HepG2 (cell line): Measurements from ENCODE around the gene STIP1. TPM values are rescaled to one million over a fixed set of nuclear protein-coding genes. Genes with fewer than 3 reads are reported as not detected.

Experiments
- ATAC-seq: fragments of 200-7000 bp; cut with Tn5 transposase; 3 replicates; pipeline ENCODE4 v1.9.1; 2020; ENCODE audit warnings: mild to moderate bottlenecking, moderate library complexity
- BruUV-seq: library from RNA; stranded (reverse); fragments of 400-500 nt; replicated peaks from 2 replicates; lab custom pipeline; 2021; lab: Mats Ljungman, UMichigan
- CTCF ChIA-PET: fragments of 300-600 bp; formaldehyde crosslinking; extraction: SDS; loops from one replicate; lab custom pipeline; 2021; ENCODE audit warnings: low total read pairs, inconsistent platforms, low intra/inter-chr PET ratio; lab: Yijun Ruan, JAX
- POLR2A ChIA-PET: fragments of 350-600 bp; sonication (Branson Sonifier 250); formaldehyde crosslinking; loops from one replicate; lab custom pipeline; 2020; ENCODE audit warnings: antibody characterized with exemption, inconsistent platforms; lab: Yijun Ruan, JAX
- DNase-seq: peaks from one replicate; pipeline ENCODE4 v3.0.0-alpha.2; 2015; ENCODE audit warnings: low spot score
- FAIRE-seq: peaks from 3 replicates; lab custom pipeline; 2011; peaks lifted over from hg19 to GRCh38; lab: Jason Lieb, UNC
- H2AFZ ChIP-seq: one replicate; pipeline ENCODE4 v1.6.1; 2011; ENCODE audit warnings: low read length, inconsistent platforms
- H3K27ac ChIP-seq: fragments of 300-600 bp; 3 replicates; pipeline ENCODE4 v1.8.0; 2011; ENCODE audit warnings: mixed run types, mild to moderate bottlenecking, mixed read lengths, low read length, inconsistent platforms; ENCODE audit not compliant: insufficient read depth; ENCODE audit errors: extremely low read length
- H3K27me3 ChIP-seq, 2 experiments: fragments of 200-600 bp in 1 of 2; 2 replicates in 1 of 2; 3 replicates in 1 of 2; pipeline versions ENCODE4 v1.6.0 to v1.8.0; 2011; ENCODE audit warnings: low read length in 2 of 2, mild to moderate bottlenecking in 2 of 2, moderate library complexity in 2 of 2, inconsistent platforms in 1 of 2; ENCODE audit not compliant: insufficient read depth in 2 of 2, control insufficient read depth in 1 of 2
- H3K36me3 ChIP-seq, 2 experiments: fragments of 200-600 bp in 1 of 2; replicated peaks in 1 of 2; 2 replicates in 1 of 2; 3 replicates in 1 of 2; pipeline versions ENCODE4 v1.5.1 to v1.8.0; 2011; ENCODE audit warnings: low read length in 2 of 2, inconsistent platforms in 1 of 2; ENCODE audit not compliant: insufficient read depth in 2 of 2, control insufficient read depth in 1 of 2
- H3K4me1 ChIP-seq: 2 replicates; pipeline ENCODE4 v1.5.1; 2012; ENCODE audit warnings: low read length, inconsistent platforms; ENCODE audit not compliant: insufficient read depth
- H3K4me2 ChIP-seq: 2 replicates; pipeline ENCODE4 v1.6.0; 2011; ENCODE audit warnings: low read depth, low read length, inconsistent platforms
- H3K4me3 ChIP-seq, 3 experiments: fragments of 200-600 bp in 1 of 3; sonication (generic), shearing (Covaris generic) in 1 of 3; replicated peaks in 1 of 3; 2 replicates each; pipeline ENCODE4 v1.5.1; 2011 to 2016; ENCODE audit warnings: low read length in 3 of 3, inconsistent platforms in 2 of 3, low read depth in 2 of 3, mild to moderate bottlenecking in 2 of 3, control low read depth in 1 of 3, mixed read lengths in 1 of 3; ENCODE audit not compliant: insufficient read depth in 1 of 3
- H3K79me2 ChIP-seq: one replicate; pipeline ENCODE4 v1.6.1; 2011; ENCODE audit warnings: low read length, inconsistent platforms; ENCODE audit not compliant: insufficient read depth
- H3K9ac ChIP-seq: 2 replicates; pipeline ENCODE4 v1.6.0; 2011; ENCODE audit warnings: mild to moderate bottlenecking, low read depth, low read length, inconsistent platforms; ENCODE audit not compliant: insufficient read depth
- H3K9me3 ChIP-seq: 2 replicates; pipeline ENCODE4 v1.5.1; 2012; ENCODE audit warnings: mild to moderate bottlenecking, low read length
- H4K20me1 ChIP-seq: 2 replicates; pipeline ENCODE4 v1.6.0; 2011; ENCODE audit warnings: inconsistent platforms, mild to moderate bottlenecking, low read length, moderate library complexity; ENCODE audit not compliant: insufficient read depth
- HBP1 ChIP-seq: IDR thresholded peaks from 2 replicates; pipeline ENCODE4 v1.6.1; 2016; ENCODE audit warnings: low read depth, control low read depth
- HNRNPLL ChIP-seq: fragments of 200-400 bp; formaldehyde crosslinking; IDR thresholded peaks from 2 replicates; pipeline ENCODE4 v1.6.1; 2017; ENCODE audit warnings: mild to moderate bottlenecking, low read depth, low read length; ENCODE audit not compliant: poor library complexity, severe bottlenecking
- YY1 ChIP-seq: IDR thresholded peaks from 2 replicates; pipeline ENCODE4 v1.6.1; 2011; ENCODE audit warnings: low read length, low read depth, moderate library complexity, mild to moderate bottlenecking; ENCODE audit not compliant: insufficient read depth, insufficient replicate concordance
- ZMYM2 ChIP-seq: sonication (generic); formaldehyde crosslinking; IDR thresholded peaks from 2 replicates; pipeline ENCODE4 v1.8.0; 2022; ENCODE audit warnings: mild to moderate bottlenecking, missing genetic modification reagents
- ZNF180 ChIP-seq: sonication (generic); formaldehyde crosslinking; IDR thresholded peaks from 2 replicates; pipeline ENCODE4 v1.4.0; 2020; ENCODE audit warnings: low read depth, missing genetic modification reagents, borderline replicate concordance
- ZNF230 ChIP-seq: sonication (generic); formaldehyde crosslinking; IDR thresholded peaks from 2 replicates; pipeline ENCODE4 v1.4.0; 2020; ENCODE audit warnings: mild to moderate bottlenecking, missing genetic modification reagents
- ZNF687 ChIP-seq: sonication (generic); formaldehyde crosslinking; IDR thresholded peaks from 2 replicates; pipeline ENCODE4 v1.5.1; 2020; ENCODE audit warnings: mild to moderate bottlenecking, missing genetic modification reagents, moderate library complexity
- WGBS: methylation state at CpG from one replicate; pipeline ENCODE4 v1.1.6; 2017; ENCODE audit warnings: low lambda C conversion rate; 5-methylcytosine and 5-hydroxymethylcytosine counted together
- in situ Hi-C: cut with HindIII; loops from 2 replicates; pipeline ENCODE4 v1.10.0; 2017; ENCODE audit warnings: low pct_unique_long_range_greater_than_20kb; ENCODE audit not compliant: extremely low pct_ligation_motif_present
- intact Hi-C: fragments of 100-400 bp; cut with micrococcal nuclease; formaldehyde crosslinking; loops from one replicate; pipeline ENCODE4 v1.10.0; 2022; ENCODE audit not compliant: unreplicated experiment
- polyA plus RNA-seq, 8 experiments: library from polyadenylated mRNA; depleted of rRNA in 3 of 8; stranded (reverse) in 7 of 8; unstranded in 1 of 8; fragments of >200 nt; fragmentation: Illumina TruSeq in 4 of 8; extraction: Trizol in 4 of 8; gene quantifications; 2 replicates each; pipeline versions ENCODE4 v1.2.1 to v1.2.3, GENCODE V29; 2011 to 2016; ENCODE audit warnings: low read depth in 4 of 8, missing spikeins in 1 of 8, mixed read lengths in 1 of 8; ENCODE audit not compliant: insufficient read depth in 1 of 8
- total RNA-seq, 5 experiments: library from RNA; depleted of rRNA; stranded (reverse); fragments of >200 nt; fragmentation: Illumina TruSeq; extraction: Trizol; gene quantifications; 2 replicates each; pipeline ENCODE4 v1.2.3, GENCODE V29; 2016; ENCODE audit warnings: low read depth in 1 of 5

STIP1 gene
- total and polyA plus RNA-seq, 2 of the 13 experiments (the other 11 are each of a cell fraction or from before 2014, with no cell fraction given) = 81.1 to 217 TPM

DNA sequence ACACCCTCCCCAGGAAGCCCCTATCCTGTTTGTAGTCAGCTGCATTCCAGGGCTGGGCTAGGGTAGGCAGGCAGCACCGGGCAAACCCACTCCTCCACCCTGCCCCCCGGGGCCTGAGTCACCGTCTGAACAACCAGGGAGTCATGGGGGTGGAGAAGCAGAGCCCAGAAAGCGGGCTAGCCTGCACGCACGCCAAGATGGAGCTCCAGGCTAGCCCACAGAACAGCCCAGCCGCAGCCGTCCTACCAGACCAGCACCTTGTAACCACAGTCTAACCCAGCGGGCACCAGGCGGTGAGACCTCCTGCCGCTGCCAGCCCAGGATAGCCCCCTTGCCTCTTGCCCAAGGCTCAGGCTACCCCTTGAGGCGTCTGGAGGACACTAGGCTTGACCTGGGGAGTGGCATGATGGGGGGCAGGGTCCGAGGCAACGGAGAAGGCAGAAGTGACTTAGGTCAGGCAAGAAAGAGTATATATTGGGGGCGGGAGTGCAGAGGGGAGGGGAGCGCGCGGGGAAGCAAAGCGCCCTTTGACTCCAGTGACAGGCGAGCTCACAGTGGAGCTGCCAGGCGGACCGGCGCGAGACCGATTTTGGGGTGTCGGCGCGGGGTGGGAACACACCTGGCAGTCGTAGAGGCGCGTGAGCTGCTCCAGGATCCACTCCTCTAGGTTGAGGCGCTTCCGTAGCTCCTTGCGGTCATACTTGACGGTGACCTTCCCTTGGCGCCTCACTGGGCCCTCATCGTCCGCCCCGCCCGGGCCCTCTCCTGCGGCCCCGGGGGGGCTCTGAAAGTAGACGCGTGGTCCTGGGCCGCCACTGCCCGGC is 60.0 kb downstream of the STIP1 start:
- in situ Hi-C loops = no loop called here
- H3K4me1 ChIP-seq = peaks cover 64% of the 10 kb centered on the region
- H3K4me2 ChIP-seq = peak overlapping the region; percentile 82
- POLR2A ChIA-PET = interaction anchor here (0.5 to 8.3 kb wide), 8 partner anchors 9 to 71 kb away, joined by 3 to 113 read pairs (median 7); partner anchors contain the start of genes NUDT22, PRDX5, STIP1 and TRMT112
- 2% methylated on average over 7 of the region's 46 CpGs for WGBS
- CTCF ChIA-PET = no interaction called here
- H4K20me1 ChIP-seq = no peaks in the 10 kb centered on the region
- DNase-seq (peak; percentile 58), ATAC-seq (no peak), FAIRE-seq (no peak)
- intact Hi-C loops = loop anchor here (5.0 kb wide), 1 partner anchor 56 kb away; the partner anchor contains the start of gene CATSPERZ
- H3K27ac ChIP-seq = peak overlapping the region; percentile 68
- H3K79me2 ChIP-seq = peaks cover 26% of the 10 kb centered on the region
- no peaks in the 10 kb centered on the region for H3K27me3 ChIP-seq
- BruUV-seq = TSS peak; percentile 52
- no peak overlapping the region for H2AFZ ChIP-seq
- H3K4me3 ChIP-seq = peak overlapping the region; percentile 76 to 95 (median 79)
- no peaks in the 10 kb centered on the region for H3K9me3 ChIP-seq
- H3K36me3 ChIP-seq = peaks cover 0 to 11% of the 10 kb centered on the region in 2 experiments; a peak in 2 of 5 replicates
- H3K9ac ChIP-seq = peak overlapping the region; percentile 79
- TF ChIP-seq HNRNPLL (peak; percentile 0), ZMYM2 (CRISPR knock-in tag) (peak; percentile 84), ZNF230 (CRISPR knock-in tag) (peak; percentile 13; the same call in 1 of the 2 replicates), HBP1 (peak; percentile 52; the same call in 1 of the 2 replicates), YY1 (peak; percentile 49), ZNF687 (CRISPR knock-in tag) (peak; percentile 67), ZNF180 (CRISPR knock-in tag) (no peak)
